ENCODE results near the gene ALKBH8.

The ALKBH8 gene

DNA sequence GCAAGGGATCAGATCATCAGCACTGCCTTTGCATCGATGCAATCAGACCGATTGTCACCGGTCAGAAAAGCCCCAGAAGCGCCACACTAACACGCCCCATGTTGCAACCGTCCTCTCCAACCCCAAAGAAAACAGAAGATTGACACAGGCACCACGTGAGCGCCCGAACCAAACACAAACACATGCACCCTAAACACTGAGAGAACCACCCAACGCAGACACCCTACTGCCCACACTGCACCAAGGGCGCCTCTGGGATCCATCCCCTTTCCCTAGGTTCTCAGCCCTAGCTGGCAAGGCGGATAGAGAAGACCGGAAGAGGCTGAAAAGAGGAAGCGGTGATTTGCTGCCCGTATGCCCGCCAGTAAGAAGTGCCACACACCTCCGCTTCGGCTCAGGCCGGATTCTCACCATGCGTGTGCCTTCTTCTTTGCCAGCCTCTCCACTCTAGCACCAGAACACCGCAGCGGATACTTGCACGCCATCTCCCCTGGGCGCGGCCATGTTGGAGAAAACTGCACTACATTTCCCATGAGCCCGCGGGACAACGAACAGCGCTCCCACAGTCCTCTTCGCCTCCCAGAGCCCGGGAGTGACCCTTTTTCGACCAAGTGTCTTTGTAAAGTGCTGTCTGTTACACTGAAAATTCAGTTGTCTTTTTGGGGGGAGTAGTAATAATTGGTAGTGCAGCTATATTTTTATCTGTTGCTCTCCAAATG lies at the start of gene ALKBH8:
Gene ALKBH8, minus strand, starts transcription at position 517 of the 719 bp plus-strand sequence. CDS start 4,842 bp downstream, outside the sequence.
- Histone ChIP-seq H3K36me3 (no peaks in the 10 kb centered on the region), H3K27ac (peak within 1 kb of the TSS; percentile 66), H3K27me3 (ENCODE audit: insufficient read depth, low read depth, severe bottlenecking) (no peaks in the 10 kb centered on the region), H3K9me3 (ENCODE audit: severe bottlenecking) (no peaks in the 10 kb centered on the region), H3K4me3 (ENCODE audit: low read depth, low read length) (peak within 1 kb of the TSS; percentile 82)
- no peak for TF ChIP-seq CTCF (IDR thresholded peaks at IDR 0.05; ENCODE audit: low read depth, low read length)
- DNase-seq = peak; percentile 76

GRCh38 chr11:107612445-107612844 lies 46.9 kb upstream of the ALKBH8 start:
- no peaks in the 10 kb centered on the region for H3K27me3 ChIP-seq (ENCODE audit: insufficient read depth, low read depth, severe bottlenecking)

GRCh38 chr11:107609400-107610218 lies 44.1 kb upstream of the ALKBH8 start:
- no peaks in the 10 kb centered on the region for H3K27me3 ChIP-seq (ENCODE audit: insufficient read depth, low read depth, severe bottlenecking)
- TF ChIP-seq CTCF (IDR thresholded peaks at IDR 0.05; ENCODE audit: low read depth, low read length) = no peak
- H3K4me3 ChIP-seq (ENCODE audit: low read depth, low read length) = no peak overlapping the region
- H3K36me3 ChIP-seq = no peaks in the 10 kb centered on the region
- H3K27ac ChIP-seq = no peak overlapping the region
- DNase-seq = no peak
- no peaks in the 10 kb centered on the region for H3K9me3 ChIP-seq (ENCODE audit: severe bottlenecking)

More at GRCh38 chr11:107612445-107612844, 46.9 kb upstream of the ALKBH8 start:
- Histone ChIP-seq H3K27ac (no peak overlapping the region), H3K9me3 (ENCODE audit: severe bottlenecking) (no peaks in the 10 kb centered on the region), H3K4me3 (ENCODE audit: low read depth, low read length) (no peak overlapping the region), H3K36me3 (no peaks in the 10 kb centered on the region)
- DNase-seq = no peak
- no peak for TF ChIP-seq CTCF (IDR thresholded peaks at IDR 0.05; ENCODE audit: low read depth, low read length)

DNA sequence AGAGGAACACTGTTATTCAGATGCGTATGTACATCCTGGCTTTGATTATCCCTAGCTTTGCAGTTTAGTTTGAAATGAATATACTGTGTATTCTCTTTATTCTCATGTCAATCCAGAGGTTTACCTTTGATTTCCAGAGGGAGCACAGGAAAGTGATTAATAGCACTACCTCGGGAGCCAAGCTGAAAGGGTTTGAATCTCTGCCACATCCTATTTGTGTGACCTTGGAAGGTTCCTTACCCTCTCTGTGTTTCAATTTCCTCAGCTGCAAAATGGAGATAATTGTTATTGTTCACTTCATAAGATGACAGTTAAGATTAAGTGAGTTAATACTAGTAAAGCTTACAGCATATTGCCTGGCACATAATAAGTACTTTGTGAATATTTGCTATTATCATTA lies 43.3 kb upstream of the ALKBH8 start:
- H3K36me3 ChIP-seq = no peaks in the 10 kb centered on the region
- no peak for TF ChIP-seq CTCF (IDR thresholded peaks at IDR 0.05; ENCODE audit: low read depth, low read length)
- H3K4me3 ChIP-seq (ENCODE audit: low read depth, low read length) = no peak overlapping the region
- no peak overlapping the region for H3K27ac ChIP-seq
- H3K9me3 ChIP-seq (ENCODE audit: severe bottlenecking) = no peaks in the 10 kb centered on the region
- H3K27me3 ChIP-seq (ENCODE audit: insufficient read depth, low read depth, severe bottlenecking) = no peaks in the 10 kb centered on the region
- no peak for DNase-seq

DNA sequence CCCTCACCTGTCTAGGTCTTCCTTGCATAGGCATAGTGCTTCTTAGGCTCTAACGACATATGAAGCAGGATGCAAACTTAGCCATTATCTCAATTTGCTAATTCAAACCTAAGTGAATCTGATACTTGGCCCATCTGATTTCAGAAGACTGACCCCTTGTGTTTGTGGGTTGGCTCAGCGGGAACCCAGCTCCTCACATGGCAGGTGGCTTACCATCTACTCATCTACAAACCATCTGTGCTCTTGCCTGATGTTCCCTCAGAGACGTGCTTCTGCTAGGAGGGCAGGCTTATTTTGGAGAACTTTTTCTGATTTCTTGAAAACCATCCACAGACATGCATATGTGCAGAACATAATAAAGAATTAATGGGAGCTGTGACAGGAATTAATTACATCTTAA lies 40.6 kb upstream of the ALKBH8 start:
- peak; percentile 31 for TF ChIP-seq CTCF (IDR thresholded peaks at IDR 0.05; ENCODE audit: low read depth, low read length)
- peak; percentile 22 for DNase-seq
- Histone ChIP-seq H3K27me3 (ENCODE audit: insufficient read depth, low read depth, severe bottlenecking) (no peaks in the 10 kb centered on the region), H3K4me3 (ENCODE audit: low read depth, low read length) (no peak overlapping the region), H3K27ac (no peak overlapping the region), H3K36me3 (no peaks in the 10 kb centered on the region), H3K9me3 (ENCODE audit: severe bottlenecking) (no peaks in the 10 kb centered on the region)
